HG03039 (cell line): ENCODE measurements around the gene ZNF101.

Source experiments
- ATAC-seq: cut with Tn5 transposase; IDR thresholded peaks from one replicate; pipeline ENCODE4 v1.9.1; 2021; ENCODE audit warnings: mild to moderate bottlenecking, moderate library complexity; ENCODE audit not compliant: unreplicated experiment

Gene ZNF101

DNA sequence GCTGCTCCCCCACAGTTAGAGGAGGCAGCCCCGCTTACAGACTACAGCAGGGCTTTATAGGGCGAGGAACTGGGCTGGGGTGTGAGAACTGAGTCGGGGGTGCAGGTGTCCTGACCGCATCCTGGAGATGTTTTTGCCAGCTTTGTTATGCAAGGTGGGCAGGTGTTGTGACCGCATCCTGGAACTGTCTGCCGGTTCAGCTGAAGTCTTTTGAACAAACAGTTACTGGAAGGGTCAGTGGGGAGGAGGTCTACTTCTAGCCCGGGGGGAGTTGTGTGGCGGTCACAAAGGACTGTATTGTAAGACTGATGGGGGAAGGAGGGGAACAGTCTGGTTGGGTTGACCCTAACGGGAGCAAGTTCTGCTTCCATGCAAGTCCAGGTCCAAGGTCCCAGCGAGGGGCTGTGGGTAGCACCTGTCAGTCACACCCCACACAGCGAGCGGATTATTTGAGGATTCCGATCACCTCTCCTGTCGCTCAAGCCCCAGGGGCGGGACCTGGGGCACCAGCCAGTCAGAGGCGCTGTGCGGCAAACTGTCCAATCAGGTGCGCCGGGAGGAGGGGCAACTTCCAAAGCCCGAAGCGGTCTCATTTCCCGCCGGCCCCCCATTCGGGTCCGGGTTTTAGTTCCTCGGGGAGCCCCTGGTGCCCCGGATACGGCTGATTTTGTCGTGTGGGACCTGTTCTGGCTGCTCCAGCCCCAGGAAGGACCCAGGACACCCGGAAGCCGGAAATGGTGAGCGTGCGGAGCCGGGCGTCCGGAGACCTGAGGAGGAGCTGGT, at the start of gene ZNF101:
TSS of gene ZNF101 (plus strand) at position 610 of the 783 bp plus-strand sequence. CDS start at position 735, 125 bp downstream.
- peak; percentile 57 for ATAC-seq

DNA sequence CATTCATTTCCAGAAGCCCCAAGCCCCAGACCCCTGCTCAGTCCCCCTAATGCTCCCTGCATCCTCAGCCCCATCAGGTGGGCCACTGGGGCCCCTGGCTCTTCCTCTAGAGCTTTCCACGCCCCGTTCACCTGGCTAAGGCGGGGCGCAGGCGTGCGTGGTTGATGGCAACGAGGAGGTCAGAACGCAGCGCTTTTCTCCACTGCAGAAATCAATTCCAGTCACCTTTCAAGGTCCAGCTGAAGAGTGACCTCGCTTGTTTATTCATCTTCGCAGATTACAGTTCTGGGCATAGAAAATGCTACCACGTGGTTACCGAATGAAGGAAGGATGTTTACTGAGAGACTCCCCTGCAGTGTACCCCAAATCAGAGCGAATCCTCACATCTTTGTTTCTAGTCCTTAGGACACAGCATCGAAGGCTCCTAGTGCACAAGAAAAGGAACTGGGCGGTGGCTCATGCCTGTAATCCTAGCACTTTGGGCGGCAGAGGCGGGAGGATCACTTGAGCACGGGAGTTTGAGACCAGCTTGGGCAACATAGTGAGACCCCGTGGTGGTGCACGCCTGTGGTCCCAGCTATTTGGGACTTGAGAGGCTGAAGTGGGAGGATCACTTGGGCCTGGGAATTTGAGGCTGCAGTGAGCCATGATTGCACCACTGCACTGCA, 49.3 kb upstream of the ZNF101 start:
- no peak for ATAC-seq

DNA sequence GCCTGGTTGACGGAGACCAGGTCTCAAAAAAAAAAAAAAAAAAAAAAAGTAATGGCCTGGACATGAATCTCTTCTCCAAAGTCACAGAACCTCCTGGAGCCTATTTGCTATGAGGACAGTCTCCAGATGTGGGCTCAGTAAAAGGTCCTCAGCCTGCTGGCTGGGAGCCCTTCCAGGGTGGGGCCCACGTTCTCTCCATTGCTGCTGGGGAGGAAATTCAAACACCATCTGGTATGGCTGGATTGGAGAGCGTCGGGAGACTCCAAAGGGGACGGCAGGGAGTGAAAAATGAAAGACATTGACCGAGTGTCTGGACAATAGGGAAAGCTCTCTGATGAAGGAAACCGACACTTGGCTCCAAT, 48.8 kb upstream of the ZNF101 start:
- no peak for ATAC-seq

DNA sequence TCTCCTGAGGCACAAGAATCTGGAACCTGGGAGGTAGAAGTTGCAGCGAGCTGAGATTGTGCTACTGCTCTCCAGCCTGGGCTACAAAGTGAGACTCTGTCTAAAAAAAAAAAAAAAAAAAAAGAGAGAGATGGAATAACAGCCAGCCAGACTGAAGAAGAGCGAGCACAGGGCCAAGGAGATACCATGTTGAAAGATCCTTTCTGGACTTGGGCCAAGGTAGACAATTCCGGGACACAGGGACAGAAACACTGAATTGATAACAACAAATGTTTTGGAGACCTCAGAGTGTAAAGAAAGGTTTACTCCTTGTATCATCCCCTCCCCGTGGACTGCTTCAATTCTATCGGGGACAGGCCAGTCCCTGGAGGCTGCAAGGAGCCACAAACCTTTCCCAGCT, 45.3 kb upstream of the ZNF101 start:
- no peak for ATAC-seq

DNA sequence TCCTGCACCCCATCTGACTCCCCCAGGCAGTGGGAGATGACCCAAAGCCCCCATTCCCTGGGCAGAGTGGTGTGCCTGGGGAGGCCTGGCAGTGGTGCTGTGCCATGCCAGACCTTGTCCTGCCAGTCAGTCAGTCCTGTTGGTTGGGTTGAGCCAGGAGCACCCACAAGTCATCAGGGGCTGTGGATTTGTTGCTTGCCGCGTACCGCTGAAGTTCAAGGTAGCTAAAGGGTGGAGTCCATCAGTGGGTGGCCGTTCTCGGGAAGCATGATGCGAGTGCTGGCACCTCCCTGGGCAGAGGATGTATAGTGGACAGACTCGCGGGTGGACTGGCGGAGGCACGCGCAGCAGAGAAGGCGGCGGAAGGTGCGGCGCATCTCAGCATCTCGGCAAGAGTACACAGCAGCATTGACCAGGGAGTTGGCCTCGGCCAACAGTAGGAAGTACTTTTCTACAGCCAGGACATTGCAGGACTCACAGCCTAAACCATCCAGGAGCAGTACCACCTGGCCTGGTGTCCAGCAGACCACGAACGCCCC, 44.5 kb upstream of the ZNF101 start:
- ATAC-seq, result no peak

DNA sequence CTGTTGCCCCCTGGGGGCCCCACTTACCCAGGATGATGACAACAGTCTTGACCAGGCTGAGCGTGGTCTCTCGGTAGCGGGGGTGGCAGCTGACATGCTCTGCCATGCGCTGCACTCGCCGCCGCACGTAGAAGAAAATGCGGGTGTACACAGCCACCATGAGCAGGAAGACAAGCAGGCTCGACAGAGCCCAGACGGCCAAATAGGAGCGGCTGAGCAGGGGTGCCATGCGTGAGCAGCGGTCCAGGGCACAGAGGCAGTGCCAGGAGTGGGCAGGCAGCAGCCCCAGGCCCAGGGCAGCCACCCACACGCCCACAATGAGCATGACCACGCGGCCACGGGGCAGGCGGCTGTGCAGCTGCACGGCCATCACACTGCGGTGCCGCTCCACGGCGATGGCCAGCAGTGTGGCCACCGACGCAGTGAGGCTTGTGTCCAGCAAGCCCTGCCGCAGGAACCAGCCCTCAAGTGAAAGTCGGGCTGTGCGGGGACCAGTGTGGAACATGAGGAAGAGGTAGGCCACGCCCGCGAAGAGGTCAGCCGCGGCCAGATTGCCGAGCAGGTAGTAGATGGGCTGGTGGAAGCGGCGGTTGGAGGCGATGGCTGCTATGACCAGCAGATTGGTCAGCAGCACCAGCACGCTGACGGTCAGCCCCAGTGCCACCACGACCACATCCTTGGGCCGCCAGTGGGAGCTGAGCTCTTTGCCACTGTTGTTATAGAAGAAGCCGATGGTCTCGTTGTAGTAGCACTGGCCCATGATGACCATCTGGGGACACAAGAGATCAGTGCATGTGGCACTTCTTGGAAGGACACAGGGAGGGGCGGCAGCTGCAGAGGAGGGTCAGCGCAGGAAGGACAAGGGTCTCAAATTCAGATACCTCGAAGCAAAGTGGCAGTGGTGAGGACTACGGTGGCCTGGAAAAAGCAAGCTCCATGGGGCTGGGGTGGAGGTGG, 41.8 kb upstream of the ZNF101 start:
- no peak for ATAC-seq

DNA sequence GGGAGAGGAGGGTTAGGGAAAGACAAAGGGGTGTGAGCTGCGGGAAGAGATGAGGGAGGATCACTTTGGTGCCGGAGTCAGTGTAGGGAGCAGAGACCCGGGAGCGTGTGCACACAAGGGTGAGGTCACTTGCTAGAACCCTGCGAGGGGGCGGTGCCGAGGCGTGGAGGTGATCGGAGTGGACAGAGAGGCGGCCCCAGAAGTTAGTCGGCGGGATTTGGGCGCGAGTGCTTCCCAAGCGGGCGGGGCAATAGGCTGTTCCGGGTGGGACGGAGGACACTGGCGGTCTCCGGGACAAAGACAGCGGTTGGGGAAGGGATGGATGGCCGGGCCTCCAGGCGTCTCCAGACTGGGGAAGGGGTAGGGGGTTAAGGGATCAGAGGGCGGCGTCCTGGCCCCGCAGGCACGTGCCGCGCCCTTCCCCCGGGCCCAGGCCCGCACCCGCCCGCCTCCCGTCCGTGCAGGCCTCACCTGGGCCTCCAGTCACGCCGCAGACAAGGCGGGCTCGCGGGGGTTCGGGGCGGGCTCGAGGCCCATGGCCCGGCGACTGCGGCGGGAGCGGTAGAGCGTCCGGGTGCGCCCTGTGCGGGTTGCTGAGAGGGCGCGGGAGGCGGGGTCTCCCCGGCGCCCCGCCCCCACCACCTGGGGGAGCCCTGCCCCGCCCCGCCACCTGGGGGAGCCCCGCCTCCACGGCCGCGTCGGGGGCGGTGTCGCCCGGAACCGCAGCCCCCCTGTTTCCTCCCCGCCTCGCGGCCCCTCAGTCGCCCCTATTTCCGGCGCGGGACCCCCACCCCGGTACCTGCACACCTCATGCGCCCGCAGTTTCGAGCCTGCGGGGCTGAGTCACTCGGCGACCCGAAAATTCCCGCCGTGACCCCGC, 40.8 kb upstream of the ZNF101 start, which contains the start of gene LPAR2:
TSS of gene LPAR2 (minus strand) at position 600 of the 880 bp plus-strand sequence. CDS start 945 bp downstream, outside the sequence.
- peak; percentile 56 for ATAC-seq

DNA sequence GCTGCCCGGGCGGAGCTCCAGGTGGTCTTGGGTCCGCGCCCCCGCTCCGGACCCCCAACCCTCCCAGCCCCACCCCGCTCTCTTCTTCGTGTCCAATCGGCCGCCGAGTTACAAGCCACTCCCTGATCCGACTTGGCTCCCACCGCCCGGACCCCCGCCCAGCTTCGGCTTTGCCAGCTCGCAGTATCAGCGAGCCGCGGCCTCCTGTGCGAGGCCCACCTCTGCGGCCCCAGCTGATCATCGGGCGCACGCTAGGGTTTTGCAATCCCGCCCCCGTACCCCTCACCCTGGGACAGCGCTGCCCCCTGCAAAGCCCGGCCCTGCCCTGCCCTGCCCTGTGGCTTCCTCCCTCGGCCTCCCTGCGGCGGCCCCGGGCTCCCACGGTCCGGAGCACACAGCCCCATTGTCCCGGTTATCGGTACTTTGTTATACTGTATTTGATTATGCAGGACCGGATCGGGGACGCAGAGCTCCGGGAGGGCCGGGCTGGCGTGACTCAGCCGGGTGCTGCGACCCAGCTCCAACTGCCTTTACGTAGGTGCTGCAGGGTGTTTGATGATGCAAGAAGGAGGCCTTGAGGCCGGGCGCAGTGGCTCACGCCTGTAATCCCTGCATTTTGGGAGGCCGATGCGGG, 40.0 kb upstream of the ZNF101 start:
- ATAC-seq, result peak; percentile 18

DNA sequence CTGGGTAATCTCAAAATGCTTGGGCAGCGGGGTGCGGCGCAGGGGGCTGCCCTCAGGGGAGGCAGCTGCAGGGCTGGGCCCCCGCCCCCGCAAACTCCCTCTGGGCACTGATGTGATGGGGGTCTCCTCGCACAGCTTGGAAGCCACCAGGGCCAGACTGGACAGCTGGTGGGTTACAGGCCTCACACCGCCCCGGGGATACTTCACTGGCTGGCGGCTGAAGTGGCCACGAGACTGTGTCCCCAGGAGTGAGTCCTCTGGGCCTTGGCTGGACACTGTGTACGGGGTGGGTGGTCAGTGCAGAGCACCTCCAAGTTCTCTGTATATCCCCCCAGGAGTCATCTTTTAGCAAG, 38.6 kb upstream of the ZNF101 start:
- ATAC-seq, result no peak

DNA sequence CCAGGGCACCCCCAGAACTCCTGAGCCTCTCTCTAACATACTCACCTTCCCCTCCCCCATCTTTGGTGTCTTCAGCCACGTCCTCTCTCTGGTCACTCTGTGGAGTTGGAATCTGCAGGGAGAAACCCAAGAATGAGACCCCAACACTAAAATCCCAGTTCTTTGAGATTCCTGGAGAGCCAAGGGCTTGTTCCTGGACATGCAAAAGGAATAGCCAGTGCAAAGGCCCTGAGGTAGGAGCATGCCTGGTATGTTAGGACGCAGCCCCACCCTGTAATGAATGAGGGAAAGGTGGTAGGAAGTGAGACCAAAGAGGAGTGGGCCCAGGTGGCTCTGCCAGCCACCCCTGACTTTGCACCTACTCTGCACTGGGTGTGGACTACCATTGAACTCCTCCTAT, 38.2 kb upstream of the ZNF101 start:
- no peak for ATAC-seq

DNA sequence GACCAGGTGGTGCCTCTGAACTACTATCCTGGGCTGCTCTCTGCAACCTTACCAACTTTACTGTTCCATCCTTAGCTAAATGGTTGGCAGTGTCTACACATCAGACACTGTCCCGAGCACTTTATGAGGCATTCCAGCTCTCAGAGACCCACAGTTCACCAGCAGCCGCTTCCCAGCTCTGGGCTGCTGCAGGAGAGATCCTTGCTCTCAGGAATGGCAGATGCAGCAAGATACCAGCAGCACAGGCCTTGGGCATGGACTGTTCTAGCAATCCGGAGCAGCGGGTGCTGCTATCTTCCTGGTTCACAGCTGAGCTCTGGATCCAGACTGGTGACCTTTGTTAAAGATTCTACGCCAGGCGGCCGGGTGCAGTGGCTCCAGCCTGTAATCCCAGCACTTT, 37.3 kb upstream of the ZNF101 start:
- ATAC-seq, result no peak

DNA sequence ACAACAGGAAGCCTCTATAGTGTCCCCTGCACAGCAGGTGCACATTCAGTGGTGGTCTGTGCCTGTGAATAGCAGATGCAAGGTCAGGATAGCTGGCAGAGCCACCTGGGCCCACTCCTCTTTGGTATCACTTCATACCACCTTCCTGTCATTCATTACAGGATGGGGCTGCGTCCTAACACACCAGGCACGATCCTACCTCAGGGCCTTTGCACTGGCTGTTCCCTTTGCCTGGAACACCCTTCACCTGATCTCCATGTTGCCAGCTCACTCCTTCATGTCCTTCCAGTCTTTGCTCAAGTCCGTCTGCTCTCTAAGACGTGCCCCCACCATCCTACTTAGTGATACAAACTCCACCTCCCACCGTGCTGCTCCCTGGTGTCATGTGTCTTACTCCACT, 36.0 kb upstream of the ZNF101 start:
- no peak for ATAC-seq

DNA sequence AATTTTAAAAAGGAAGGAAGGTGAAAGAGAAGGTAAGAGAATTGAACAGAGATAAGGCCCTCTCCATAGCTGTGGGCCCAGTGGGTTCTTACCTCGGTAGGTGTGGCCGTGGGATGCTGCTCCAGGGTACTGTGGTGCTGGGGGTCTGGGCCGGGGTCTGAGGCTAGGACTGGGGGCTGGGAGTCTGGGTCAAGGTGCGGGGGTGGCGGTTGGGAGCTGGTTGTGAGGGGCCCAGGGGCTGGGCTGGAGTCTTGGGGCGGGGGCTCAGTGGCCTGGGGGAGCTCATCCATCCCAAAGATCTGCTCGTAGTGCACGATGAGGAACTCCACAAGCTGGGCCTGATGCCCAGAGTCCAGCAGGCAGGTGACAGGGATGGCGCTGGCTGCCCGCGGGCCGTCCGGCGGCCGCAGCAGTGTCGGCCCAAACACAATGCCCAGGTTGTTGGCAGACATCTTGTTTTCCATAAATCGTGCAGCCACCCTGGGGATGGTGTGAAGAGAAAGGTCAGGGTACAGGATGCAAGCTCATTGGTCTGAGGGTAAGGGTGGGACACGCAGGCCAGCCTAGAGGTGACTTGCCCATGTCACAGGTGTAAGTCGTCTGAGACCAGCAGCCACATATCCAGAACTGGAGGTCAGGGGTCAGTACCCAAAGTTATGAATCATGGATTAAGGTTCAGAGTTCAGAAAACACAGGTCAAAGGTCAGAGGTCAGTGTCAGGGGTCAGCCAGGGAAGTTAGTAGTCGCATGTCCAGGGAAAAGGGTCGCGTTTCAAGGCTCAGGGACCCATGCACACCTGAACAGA, 34.7 kb upstream of the ZNF101 start:
- ATAC-seq, result no peak

DNA sequence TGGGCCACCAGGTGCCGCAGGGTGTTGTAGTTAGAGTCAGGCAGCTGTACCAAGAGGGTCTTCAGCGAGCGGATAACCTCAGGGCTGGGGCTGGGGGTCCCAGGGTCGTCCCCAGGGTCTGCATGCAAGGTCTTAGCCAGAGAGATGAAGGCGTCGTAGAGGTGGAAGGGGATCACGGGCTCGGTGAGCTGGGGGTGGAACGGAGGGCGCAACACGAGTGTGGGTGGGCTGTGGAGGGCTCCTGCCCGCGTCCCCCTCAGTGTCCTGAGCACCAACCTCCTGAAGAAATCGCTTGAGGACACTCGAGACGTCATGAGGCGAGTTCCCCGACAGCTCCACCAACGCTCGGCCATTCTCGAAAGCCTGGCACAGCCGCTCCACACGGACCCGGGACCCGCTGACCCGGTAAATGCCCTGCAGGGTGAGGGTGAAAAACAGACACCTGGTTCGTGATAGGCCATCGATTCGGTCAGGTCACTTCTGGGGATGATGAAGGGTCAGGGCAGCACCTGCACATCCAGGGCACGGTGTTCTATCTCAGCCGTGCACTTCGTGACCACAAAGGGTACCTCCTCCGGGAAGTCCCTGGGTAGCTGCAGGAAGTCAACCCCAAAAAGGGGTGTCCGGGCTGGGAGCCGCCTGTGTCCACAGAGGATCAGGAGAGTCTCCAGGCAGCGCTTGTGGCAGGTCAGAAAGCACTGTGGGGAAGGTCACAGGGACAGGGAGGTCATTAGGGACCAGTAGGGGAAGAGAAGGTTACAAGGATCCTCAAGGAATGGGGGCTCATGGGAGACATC, 33.9 kb upstream of the ZNF101 start:
- no peak for ATAC-seq

DNA sequence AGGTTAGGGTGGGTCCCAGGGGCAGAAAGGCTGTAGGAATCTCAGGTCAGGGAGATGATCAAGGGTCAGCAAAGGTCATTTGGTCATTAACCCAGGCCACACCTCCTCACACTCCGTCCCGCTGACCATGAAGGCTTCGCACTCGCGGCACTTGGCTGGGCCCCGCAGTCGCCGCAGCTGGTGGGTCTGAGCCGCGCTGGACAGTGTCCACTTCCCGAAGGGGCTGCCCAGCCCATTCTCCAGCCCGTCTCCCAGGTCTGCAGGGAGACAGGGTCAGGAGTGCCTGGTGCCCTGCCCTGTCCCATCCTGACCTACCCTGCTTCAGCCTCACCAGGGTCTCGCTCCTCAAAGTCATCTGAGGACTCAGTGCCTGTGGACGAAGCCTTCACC, 33.3 kb upstream of the ZNF101 start:
- ATAC-seq, result no peak

DNA sequence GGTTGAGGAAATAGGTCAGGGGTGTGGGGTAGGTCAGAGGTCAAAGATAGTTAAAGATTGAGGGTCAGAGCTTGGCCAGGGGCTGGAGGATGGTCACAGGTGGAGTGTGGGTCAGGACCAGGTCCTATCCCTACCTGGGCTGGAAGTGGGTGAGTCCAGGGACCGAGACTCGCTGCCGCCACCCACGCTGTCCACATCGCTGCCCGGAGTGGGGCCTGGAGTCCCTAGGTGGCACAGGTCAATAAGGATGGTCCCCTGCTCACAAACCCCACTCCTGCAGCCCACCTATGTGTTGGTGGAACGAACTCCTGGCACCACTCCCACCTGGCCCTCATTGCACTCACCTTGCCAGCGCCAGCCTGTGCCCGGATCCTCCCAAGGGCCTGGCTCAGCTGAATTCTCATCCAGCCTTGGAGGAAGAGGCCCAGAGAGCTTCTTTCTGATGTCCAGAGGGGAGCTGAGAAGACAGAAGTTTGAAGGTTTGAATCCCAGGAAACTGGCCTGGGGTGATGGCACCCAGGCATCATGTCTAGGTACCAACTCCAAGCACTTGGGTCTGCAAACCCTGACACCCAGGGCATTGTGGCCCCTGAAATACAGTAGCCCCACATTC, 32.0 kb upstream of the ZNF101 start:
- ATAC-seq, result no peak

DNA sequence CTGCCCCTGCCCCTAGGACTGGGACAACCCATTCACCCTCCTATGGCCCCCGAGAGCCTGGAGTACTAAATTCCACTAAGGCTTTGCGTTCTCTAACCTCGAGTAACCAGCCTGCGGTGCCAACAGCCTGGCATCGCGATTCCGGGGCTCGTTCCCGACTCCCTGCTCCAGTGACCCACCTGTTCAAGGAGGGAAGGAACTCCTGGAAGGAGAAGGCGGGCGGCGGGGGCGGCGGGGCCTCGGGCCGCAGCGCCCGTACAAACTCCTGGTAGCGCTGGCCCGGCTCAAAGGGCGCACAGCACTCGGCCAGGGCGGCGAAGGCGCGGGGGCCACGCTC, 31.5 kb upstream of the ZNF101 start:
- no peak for ATAC-seq
